Activated CD4-positive, alpha-beta T cell treated with anti-CD3 and anti-CD28 coated beads, Interleukin-2, amount 50 U/mL, for 48 hours (primary cell): ENCODE data around the gene CCR9.

Experiments
- DNase-seq, 2 experiments: peaks; one replicate each; pipeline ENCODE4 v3.0.0-alpha.2; 2020

Gene CCR9

GRCh38 chr3:45939341-45939771 is 53.0 kb downstream of the CCR9 start:
- DNase-seq = no peak

GRCh38 chr3:45940004-45940780 is 53.8 kb downstream of the CCR9 start:
- no peak for DNase-seq

- no peak for DNase-seq
Observed at GRCh38 chr3:45940781-45941365, 54.5 kb downstream of the CCR9 start.

GRCh38 chr3:45942051-45942825 is 55.9 kb downstream of the CCR9 start:
- DNase-seq = no peak

GRCh38 chr3:45943207-45943846 is 57.0 kb downstream of the CCR9 start, which contains the start of gene CXCR6:
CXCR6 (plus strand) TSS chr3:45943464; CDS start chr3:45946482, 3,018 bp downstream.
- peak; percentile 36 to 48 for DNase-seq

GRCh38 chr3:45944830-45945620 is 58.7 kb downstream of the CCR9 start:
- DNase-seq = no peak

- no peak for DNase-seq
Observed at GRCh38 chr3:45946307-45946706, 60.0 kb downstream of the CCR9 start.

- no peak for DNase-seq
Observed at GRCh38 chr3:45946875-45947274, 60.5 kb downstream of the CCR9 start.

GRCh38 chr3:45947361-45947760 is 61.0 kb downstream of the CCR9 start:
- DNase-seq = no peak

- DNase-seq = no peak
Observed at GRCh38 chr3:45948311-45948781, 62.0 kb downstream of the CCR9 start.

- no peak for DNase-seq
Observed at GRCh38 chr3:45948881-45949280, 62.5 kb downstream of the CCR9 start.

- no peak for DNase-seq
Observed at GRCh38 chr3:45949432-45949831, 63.1 kb downstream of the CCR9 start.

- DNase-seq = no peak
Observed at GRCh38 chr3:45950131-45950530, 63.8 kb downstream of the CCR9 start.

- DNase-seq = peak; percentile 57 to 67
Observed at GRCh38 chr3:45950686-45951600, 64.6 kb downstream of the CCR9 start.

GRCh38 chr3:45951946-45952345 is 65.6 kb downstream of the CCR9 start:
- no peak for DNase-seq

GRCh38 chr3:45952456-45952855 is 66.1 kb downstream of the CCR9 start:
- no peak for DNase-seq
